Stimulated activated CD8-positive, alpha-beta memory T cell treated with anti-CD3 and anti-CD28 coated beads, Interleukin-7, amount 100 ng/mL, for 24 hours (primary cell): ENCODE results near the gene HEXIM2.

ENCODE experiments used
- DNase-seq: peaks from one replicate; pipeline ENCODE4 v3.0.0-alpha.2; 2020; ENCODE audit warnings: low read depth

Gene HEXIM2

GRCh38 chr17:45128331-45128730 lies 33.3 kb upstream of the HEXIM2 start:
- no peak for DNase-seq

GRCh38 chr17:45128989-45129388 lies 32.7 kb upstream of the HEXIM2 start:
- no peak for DNase-seq

- DNase-seq = no peak
These were observed 32.2 kb upstream of the HEXIM2 start for GRCh38 chr17:45129426-45129939.

- DNase-seq = no peak
These were observed 31.6 kb upstream of the HEXIM2 start for GRCh38 chr17:45129940-45130680.

- DNase-seq = no peak
These were observed 30.7 kb upstream of the HEXIM2 start for GRCh38 chr17:45130681-45131615.

GRCh38 chr17:45131616-45132319 lies 29.9 kb upstream of the HEXIM2 start:
- DNase-seq = no peak

- DNase-seq = no peak
These were observed 29.4 kb upstream of the HEXIM2 start, which contains the start of gene PLCD3 for GRCh38 chr17:45132320-45132571. TSS of gene PLCD3 (minus strand) at chr17:45132515. CDS start at chr17:45132410, 105 bp downstream.

- no peak for DNase-seq
These were observed 28.9 kb upstream of the HEXIM2 start for GRCh38 chr17:45132572-45133463.

GRCh38 chr17:45135192-45135977 lies 26.3 kb upstream of the HEXIM2 start, which contains the start of gene ACBD4:
TSS of gene ACBD4 (plus strand) at chr17:45135687. CDS start at chr17:45136145, 458 bp downstream.
- peak; percentile 95 for DNase-seq

GRCh38 chr17:45135978-45136791 lies 25.5 kb upstream of the HEXIM2 start:
- DNase-seq = no peak

- DNase-seq = no peak
These were observed 24.7 kb upstream of the HEXIM2 start for GRCh38 chr17:45136846-45137560.

- no peak for DNase-seq
These were observed 23.9 kb upstream of the HEXIM2 start for GRCh38 chr17:45137561-45138305.

GRCh38 chr17:45138911-45139532 lies 22.7 kb upstream of the HEXIM2 start:
- no peak for DNase-seq

- DNase-seq = no peak
These were observed 22.1 kb upstream of the HEXIM2 start for GRCh38 chr17:45139533-45139920.

GRCh38 chr17:45143094-45143670 lies 18.5 kb upstream of the HEXIM2 start:
- DNase-seq = no peak

- no peak for DNase-seq
These were observed 17.9 kb upstream of the HEXIM2 start for GRCh38 chr17:45143767-45144198.
